NK-92 treated with Interleukin-12 subunit alpha and Interleukin-12 subunit beta, amount 100 ng/mL, for 24 hours (cell line): ENCODE data around the gene ANXA6.
A peak's percentile ranks its signal among the peaks of the same experiment; 100 is the strongest.

Experiments used
- DNase-seq: peaks from one replicate; lab custom pipeline; 2025; lab: John Stamatoyannopoulos, UW

ANXA6 gene

GRCh38 chr5:151064916-151065499, 92.6 kb downstream of the ANXA6 start:
- DNase-seq = no peak

- no peak for DNase-seq
These were observed 94.2 kb downstream of the ANXA6 start for GRCh38 chr5:151063142-151063989.

- no peak for DNase-seq
These were observed 95.0 kb downstream of the ANXA6 start for GRCh38 chr5:151062405-151063141.

GRCh38 chr5:151060742-151061141, 96.8 kb downstream of the ANXA6 start:
- DNase-seq = no peak

GRCh38 chr5:151058891-151059489, 98.6 kb downstream of the ANXA6 start:
- DNase-seq = no peak

- DNase-seq = no peak
These were observed 99.3 kb downstream of the ANXA6 start for GRCh38 chr5:151058301-151058700.

GRCh38 chr5:151056379-151057325, 100.9 kb downstream of the ANXA6 start:
- no peak for DNase-seq

- DNase-seq = no peak
These were observed 102.2 kb downstream of the ANXA6 start for GRCh38 chr5:151055336-151055735.

GRCh38 chr5:151054709-151055108, 102.9 kb downstream of the ANXA6 start:
- DNase-seq = no peak

GRCh38 chr5:151053796-151054462, 103.7 kb downstream of the ANXA6 start:
- no peak for DNase-seq

- no peak for DNase-seq
These were observed 104.7 kb downstream of the ANXA6 start for GRCh38 chr5:151052836-151053235.

GRCh38 chr5:151051931-151052608, 105.5 kb downstream of the ANXA6 start:
- no peak for DNase-seq

- DNase-seq = peak; percentile 27
These were observed 106.3 kb downstream of the ANXA6 start for GRCh38 chr5:151051066-151051930.
